GM12873 (cell line): ENCODE data around the gene B3GNT7.

Source experiments
- CTCF ChIP-seq: IDR thresholded peaks from 2 replicates; pipeline ENCODE4 v1.5.1; 2012; ENCODE audit warnings: low read depth, mild to moderate bottlenecking, moderate library complexity, low read length, control low read depth; ENCODE audit not compliant: insufficient read depth; ENCODE audit errors: missing control alignments

The B3GNT7 gene

GRCh38 chr2:231388725-231389346, 6.7 kb upstream of the B3GNT7 start:
- no peak for TF ChIP-seq CTCF

GRCh38 chr2:231390667-231391066, 4.8 kb upstream of the B3GNT7 start:
- no peak for TF ChIP-seq CTCF

GRCh38 chr2:231391981-231392380, 3.5 kb upstream of the B3GNT7 start:
- no peak for TF ChIP-seq CTCF

GRCh38 chr2:231392431-231393148, 2.9 kb upstream of the B3GNT7 start:
- TF ChIP-seq CTCF = no peak

GRCh38 chr2:231393149-231394131, 2.1 kb upstream of the B3GNT7 start:
- TF ChIP-seq CTCF = peak; percentile 28

GRCh38 chr2:231394211-231395141, 1.0 kb upstream of the B3GNT7 start:
- TF ChIP-seq CTCF = peak; percentile 76
